ENCODE results near the gene DISP3. TPM values are rescaled to one million over a fixed set of nuclear protein-coding genes. Genes with fewer than 3 reads are reported as not detected.

DISP3 gene
- total RNA-seq, 1 experiment from 2014 or later: 1.1 TPM

DNA sequence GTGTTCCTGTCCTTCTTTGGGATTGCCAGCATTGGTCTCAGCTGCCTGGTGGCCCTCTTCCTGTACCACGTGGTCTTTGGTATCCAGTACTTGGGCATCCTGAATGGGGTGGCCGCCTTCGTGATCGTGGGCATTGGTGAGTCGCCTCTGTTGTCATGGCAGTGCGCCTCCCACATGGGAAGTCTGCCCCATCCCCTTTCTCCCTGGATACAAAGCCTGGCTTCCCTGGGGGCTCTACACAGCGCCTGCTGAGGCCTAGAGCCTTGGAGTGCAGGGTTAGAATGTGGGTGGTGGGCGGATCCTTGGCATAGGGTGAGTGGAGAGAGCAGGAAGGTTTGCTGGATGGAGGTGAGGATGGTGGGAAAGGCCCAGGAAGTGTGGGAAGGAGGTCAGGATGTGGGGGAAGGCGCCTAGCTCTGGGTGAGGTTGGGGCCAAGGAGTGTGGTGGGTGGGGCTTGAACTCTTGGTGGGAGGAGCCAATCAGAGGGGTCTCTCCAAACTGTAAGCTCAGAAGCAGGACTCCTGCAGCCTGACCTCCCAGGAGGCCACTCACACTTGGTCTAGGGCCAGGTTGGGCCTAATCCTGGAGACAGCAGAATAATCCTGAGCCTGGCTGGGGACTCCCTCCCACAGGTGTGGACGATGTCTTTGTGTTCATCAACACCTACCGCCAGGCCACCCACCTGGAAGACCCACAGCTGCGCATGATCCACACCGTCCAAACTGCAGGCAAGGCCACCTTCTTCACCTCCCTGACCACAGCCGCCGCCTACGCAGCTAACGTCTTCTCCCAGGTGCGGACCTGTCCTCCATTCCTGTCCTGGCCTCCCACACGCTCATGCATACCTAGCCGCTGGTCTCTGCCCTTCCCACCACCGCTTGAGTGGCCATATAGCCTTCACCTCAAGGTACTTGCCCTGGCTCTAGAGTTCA, 36.7 kb downstream of the DISP3 start:
- TF ChIP-seq SIN3A (IDR thresholded peaks at IDR 0.05; ENCODE audit: borderline replicate concordance, insufficient read depth, low read depth, low read length) (no peak), POLR2AphosphoS5 (IDR thresholded peaks at IDR 0.05; ENCODE audit: low read depth, low read length) (no peak), TCF7L2 (IDR thresholded peaks at IDR 0.05; ENCODE audit: low read depth, low read length) (no peak)
- TF ChIP-seq, protein P1, sequence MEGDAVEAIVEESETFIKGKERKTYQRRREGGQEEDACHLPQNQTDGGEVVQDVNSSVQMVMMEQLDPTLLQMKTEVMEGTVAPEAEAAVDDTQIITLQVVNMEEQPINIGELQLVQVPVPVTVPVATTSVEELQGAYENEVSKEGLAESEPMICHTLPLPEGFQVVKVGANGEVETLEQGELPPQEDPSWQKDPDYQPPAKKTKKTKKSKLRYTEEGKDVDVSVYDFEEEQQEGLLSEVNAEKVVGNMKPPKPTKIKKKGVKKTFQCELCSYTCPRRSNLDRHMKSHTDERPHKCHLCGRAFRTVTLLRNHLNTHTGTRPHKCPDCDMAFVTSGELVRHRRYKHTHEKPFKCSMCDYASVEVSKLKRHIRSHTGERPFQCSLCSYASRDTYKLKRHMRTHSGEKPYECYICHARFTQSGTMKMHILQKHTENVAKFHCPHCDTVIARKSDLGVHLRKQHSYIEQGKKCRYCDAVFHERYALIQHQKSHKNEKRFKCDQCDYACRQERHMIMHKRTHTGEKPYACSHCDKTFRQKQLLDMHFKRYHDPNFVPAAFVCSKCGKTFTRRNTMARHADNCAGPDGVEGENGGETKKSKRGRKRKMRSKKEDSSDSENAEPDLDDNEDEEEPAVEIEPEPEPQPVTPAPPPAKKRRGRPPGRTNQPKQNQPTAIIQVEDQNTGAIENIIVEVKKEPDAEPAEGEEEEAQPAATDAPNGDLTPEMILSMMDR (IDR thresholded peaks at IDR 0.05): no peak
- TF ChIP-seq, protein P2, sequence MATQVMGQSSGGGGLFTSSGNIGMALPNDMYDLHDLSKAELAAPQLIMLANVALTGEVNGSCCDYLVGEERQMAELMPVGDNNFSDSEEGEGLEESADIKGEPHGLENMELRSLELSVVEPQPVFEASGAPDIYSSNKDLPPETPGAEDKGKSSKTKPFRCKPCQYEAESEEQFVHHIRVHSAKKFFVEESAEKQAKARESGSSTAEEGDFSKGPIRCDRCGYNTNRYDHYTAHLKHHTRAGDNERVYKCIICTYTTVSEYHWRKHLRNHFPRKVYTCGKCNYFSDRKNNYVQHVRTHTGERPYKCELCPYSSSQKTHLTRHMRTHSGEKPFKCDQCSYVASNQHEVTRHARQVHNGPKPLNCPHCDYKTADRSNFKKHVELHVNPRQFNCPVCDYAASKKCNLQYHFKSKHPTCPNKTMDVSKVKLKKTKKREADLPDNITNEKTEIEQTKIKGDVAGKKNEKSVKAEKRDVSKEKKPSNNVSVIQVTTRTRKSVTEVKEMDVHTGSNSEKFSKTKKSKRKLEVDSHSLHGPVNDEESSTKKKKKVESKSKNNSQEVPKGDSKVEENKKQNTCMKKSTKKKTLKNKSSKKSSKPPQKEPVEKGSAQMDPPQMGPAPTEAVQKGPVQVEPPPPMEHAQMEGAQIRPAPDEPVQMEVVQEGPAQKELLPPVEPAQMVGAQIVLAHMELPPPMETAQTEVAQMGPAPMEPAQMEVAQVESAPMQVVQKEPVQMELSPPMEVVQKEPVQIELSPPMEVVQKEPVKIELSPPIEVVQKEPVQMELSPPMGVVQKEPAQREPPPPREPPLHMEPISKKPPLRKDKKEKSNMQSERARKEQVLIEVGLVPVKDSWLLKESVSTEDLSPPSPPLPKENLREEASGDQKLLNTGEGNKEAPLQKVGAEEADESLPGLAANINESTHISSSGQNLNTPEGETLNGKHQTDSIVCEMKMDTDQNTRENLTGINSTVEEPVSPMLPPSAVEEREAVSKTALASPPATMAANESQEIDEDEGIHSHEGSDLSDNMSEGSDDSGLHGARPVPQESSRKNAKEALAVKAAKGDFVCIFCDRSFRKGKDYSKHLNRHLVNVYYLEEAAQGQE (IDR thresholded peaks at IDR 0.05; ENCODE audit: insufficient read depth in 1 of 2, low read depth in 2 of 2, low read length in 1 of 2): no peak
- H3K9me3 ChIP-seq (ENCODE audit: control insufficient read depth, insufficient read depth, low read depth, low read length): no peaks in the 10 kb centered on the region
- intact Hi-C loops (cut with micrococcal nuclease; ENCODE audit: unreplicated experiment) (no loop called here), in situ Hi-C loops (cut with HindIII; ENCODE audit: low pct_unique_long_range_greater_than_20kb, low sequenced_read_pairs) (no loop called here)
- ChIA-PET CTCF (no interaction called here), POLR2A (no interaction called here)
- DNase-seq (ENCODE audit: low read depth, low spot score): no peak
- BruUV-seq (replicated peaks): no TSS peak
- no peak overlapping the region for H3K27ac ChIP-seq (ENCODE audit: low read length)
- ATAC-seq: no peak
- H3K4me1 ChIP-seq (ENCODE audit: control insufficient read depth, insufficient read depth, low read length): no peaks in the 10 kb centered on the region
- H3K27me3 ChIP-seq (ENCODE audit: control insufficient read depth, insufficient read depth, low read length): no peaks in the 10 kb centered on the region
- no peaks in the 10 kb centered on the region for H3K36me3 ChIP-seq (ENCODE audit: control insufficient read depth, insufficient read depth, low read length)
- no peak overlapping the region for H3K4me3 ChIP-seq (ENCODE audit: low read depth in 2 of 2, low read length in 2 of 2)

DNA sequence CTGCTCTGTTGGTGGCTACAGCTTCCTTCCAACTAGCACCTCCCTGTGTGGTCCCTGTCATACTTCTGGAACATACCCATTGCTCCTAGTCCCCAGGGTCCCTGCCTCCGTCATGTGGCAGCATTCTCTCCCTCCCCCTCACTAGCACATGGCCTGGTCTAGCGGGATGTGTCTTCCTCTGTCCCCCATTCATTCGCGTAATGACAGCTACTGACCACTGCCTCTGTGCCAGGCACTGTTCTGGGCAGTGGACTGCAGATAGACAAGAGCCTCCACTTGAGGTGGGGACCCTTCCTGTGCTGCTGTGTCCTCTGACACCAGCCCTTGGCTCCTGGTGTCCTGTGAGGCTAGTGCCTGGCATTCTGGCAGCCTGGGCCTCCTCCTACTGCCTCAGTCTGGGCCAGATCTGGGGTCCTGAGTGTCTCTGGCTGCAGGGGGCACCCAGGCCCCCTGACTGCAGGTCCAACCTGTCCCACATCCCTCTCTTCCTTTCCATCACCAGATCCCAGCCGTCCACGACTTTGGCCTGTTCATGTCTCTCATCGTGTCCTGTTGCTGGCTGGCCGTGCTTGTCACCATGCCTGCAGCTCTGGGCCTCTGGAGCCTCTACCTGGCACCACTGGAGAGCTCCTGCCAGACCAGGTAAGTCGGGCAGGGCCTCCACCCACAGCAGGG, 38.1 kb downstream of the DISP3 start:
- Histone ChIP-seq H3K27me3 (ENCODE audit: control insufficient read depth, insufficient read depth, low read length) (no peaks in the 10 kb centered on the region), H3K9me3 (ENCODE audit: control insufficient read depth, insufficient read depth, low read depth, low read length) (no peaks in the 10 kb centered on the region), H3K27ac (ENCODE audit: low read length) (no peak overlapping the region), H3K36me3 (ENCODE audit: control insufficient read depth, insufficient read depth, low read length) (no peaks in the 10 kb centered on the region), H3K4me1 (ENCODE audit: control insufficient read depth, insufficient read depth, low read length) (no peaks in the 10 kb centered on the region), H3K4me3 (ENCODE audit: low read depth in 2 of 2, low read length in 2 of 2) (no peak overlapping the region)
- in situ Hi-C loops (cut with HindIII; ENCODE audit: low pct_unique_long_range_greater_than_20kb, low sequenced_read_pairs) (no loop called here), intact Hi-C loops (cut with micrococcal nuclease; ENCODE audit: unreplicated experiment) (no loop called here)
- ATAC-seq: no peak
- CTCF ChIA-PET: no interaction called here
- no TSS peak for BruUV-seq (replicated peaks)
- POLR2A ChIA-PET: no interaction called here
- DNase-seq (ENCODE audit: low read depth, low spot score): no peak
- TF ChIP-seq, protein P1 (IDR thresholded peaks at IDR 0.05): no peak
- TF ChIP-seq, protein P2 (IDR thresholded peaks at IDR 0.05; ENCODE audit: insufficient read depth in 1 of 2, low read depth in 2 of 2, low read length in 1 of 2): no peak
- TF ChIP-seq SIN3A (IDR thresholded peaks at IDR 0.05; ENCODE audit: borderline replicate concordance, insufficient read depth, low read depth, low read length) (no peak), POLR2AphosphoS5 (IDR thresholded peaks at IDR 0.05; ENCODE audit: low read depth, low read length) (no peak), TCF7L2 (IDR thresholded peaks at IDR 0.05; ENCODE audit: low read depth, low read length) (no peak)
